ENCODE data around the gene CD40.

CD40 gene

GRCh38 chr20:46076806-46077205, 41.3 kb upstream of the CD40 start:
- H3K4me3 ChIP-seq (ENCODE audit: low read depth, low read length), result no peak overlapping the region
- TF ChIP-seq, protein P1, sequence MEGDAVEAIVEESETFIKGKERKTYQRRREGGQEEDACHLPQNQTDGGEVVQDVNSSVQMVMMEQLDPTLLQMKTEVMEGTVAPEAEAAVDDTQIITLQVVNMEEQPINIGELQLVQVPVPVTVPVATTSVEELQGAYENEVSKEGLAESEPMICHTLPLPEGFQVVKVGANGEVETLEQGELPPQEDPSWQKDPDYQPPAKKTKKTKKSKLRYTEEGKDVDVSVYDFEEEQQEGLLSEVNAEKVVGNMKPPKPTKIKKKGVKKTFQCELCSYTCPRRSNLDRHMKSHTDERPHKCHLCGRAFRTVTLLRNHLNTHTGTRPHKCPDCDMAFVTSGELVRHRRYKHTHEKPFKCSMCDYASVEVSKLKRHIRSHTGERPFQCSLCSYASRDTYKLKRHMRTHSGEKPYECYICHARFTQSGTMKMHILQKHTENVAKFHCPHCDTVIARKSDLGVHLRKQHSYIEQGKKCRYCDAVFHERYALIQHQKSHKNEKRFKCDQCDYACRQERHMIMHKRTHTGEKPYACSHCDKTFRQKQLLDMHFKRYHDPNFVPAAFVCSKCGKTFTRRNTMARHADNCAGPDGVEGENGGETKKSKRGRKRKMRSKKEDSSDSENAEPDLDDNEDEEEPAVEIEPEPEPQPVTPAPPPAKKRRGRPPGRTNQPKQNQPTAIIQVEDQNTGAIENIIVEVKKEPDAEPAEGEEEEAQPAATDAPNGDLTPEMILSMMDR (IDR thresholded peaks at IDR 0.05; ENCODE audit: low read depth, low read length, missing control alignments), result no peak
- DNase-seq (ENCODE audit: low read depth), result no peak
- in situ Hi-C loops (cut with HindIII; ENCODE audit: low sequenced_read_pairs), result no loop called here

- no peak overlapping the region for H3K4me3 ChIP-seq (ENCODE audit: low read depth, low read length)
- TF ChIP-seq, protein P1 (IDR thresholded peaks at IDR 0.05; ENCODE audit: low read depth, low read length, missing control alignments), result no peak
- DNase-seq (ENCODE audit: low read depth), result no peak
- in situ Hi-C loops (cut with HindIII; ENCODE audit: low sequenced_read_pairs), result no loop called here
These were observed 40.3 kb upstream of the CD40 start for GRCh38 chr20:46077642-46078305.

GRCh38 chr20:46078954-46079353, 39.2 kb upstream of the CD40 start:
- no peak for DNase-seq (ENCODE audit: low read depth)
- H3K4me3 ChIP-seq (ENCODE audit: low read depth, low read length), result no peak overlapping the region
- in situ Hi-C loops (cut with HindIII; ENCODE audit: low sequenced_read_pairs), result no loop called here
- TF ChIP-seq, protein P1 (IDR thresholded peaks at IDR 0.05; ENCODE audit: low read depth, low read length, missing control alignments), result no peak

GRCh38 chr20:46081074-46081473, 37.0 kb upstream of the CD40 start:
- no peak overlapping the region for H3K4me3 ChIP-seq (ENCODE audit: low read depth, low read length)
- DNase-seq (ENCODE audit: low read depth), result no peak
- in situ Hi-C loops (cut with HindIII; ENCODE audit: low sequenced_read_pairs), result no loop called here
- TF ChIP-seq, protein P1 (IDR thresholded peaks at IDR 0.05; ENCODE audit: low read depth, low read length, missing control alignments), result no peak

DNA sequence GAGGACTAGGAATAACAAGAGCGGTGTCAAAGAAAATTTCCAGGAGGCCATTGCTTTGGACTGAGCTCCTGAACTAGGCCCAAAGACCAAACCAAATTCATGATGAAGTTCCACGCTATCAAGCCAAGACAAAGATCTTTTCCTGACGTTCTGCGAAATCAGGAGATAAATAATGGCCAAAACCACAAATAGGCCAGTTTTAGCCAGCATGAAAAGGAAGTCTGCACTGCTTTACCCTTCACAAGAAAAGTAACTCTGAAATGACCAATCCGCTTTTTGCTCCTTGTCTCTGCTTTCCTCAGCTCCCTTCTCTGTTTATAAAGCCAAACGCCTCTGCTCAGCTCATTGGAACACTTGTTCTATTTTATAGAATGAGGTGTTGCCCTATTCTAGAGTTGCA, 35.0 kb upstream of the CD40 start:
- H3K4me3 ChIP-seq (ENCODE audit: low read depth, low read length), result no peak overlapping the region
- in situ Hi-C loops (cut with HindIII; ENCODE audit: low sequenced_read_pairs), result no loop called here
- TF ChIP-seq, protein P1 (IDR thresholded peaks at IDR 0.05; ENCODE audit: low read depth, low read length, missing control alignments), result no peak
- no peak for DNase-seq (ENCODE audit: low read depth)

GRCh38 chr20:46083531-46084061, 34.5 kb upstream of the CD40 start:
- in situ Hi-C loops (cut with HindIII; ENCODE audit: low sequenced_read_pairs), result no loop called here
- no peak for DNase-seq (ENCODE audit: low read depth)

More at GRCh38 chr20:46083531-46084061, 34.5 kb upstream of the CD40 start:
- TF ChIP-seq, protein P1 (IDR thresholded peaks at IDR 0.05; ENCODE audit: low read depth, low read length, missing control alignments), result no peak
- no peak overlapping the region for H3K4me3 ChIP-seq (ENCODE audit: low read depth, low read length)

Measured in astrocyte of the cerebellum (primary cell).